GM10266 (cell line): ENCODE measurements around the gene ODAM.

Source experiments
- DNase-seq: peaks from one replicate; pipeline ENCODE4 v3.0.0; 2012; ENCODE audit errors: extremely low spot score
- CTCF ChIP-seq: IDR thresholded peaks from 2 replicates; pipeline ENCODE4 v1.5.1; 2012; ENCODE audit warnings: mild to moderate bottlenecking, low read depth; ENCODE audit not compliant: control insufficient read depth, insufficient read depth; ENCODE audit errors: missing control alignments

ODAM gene

GRCh38 chr4:70179811-70180210, 15.7 kb upstream of the ODAM start:
- DNase-seq, result no peak
- TF ChIP-seq CTCF, result no peak

GRCh38 chr4:70181864-70182263, 13.7 kb upstream of the ODAM start:
- no peak for TF ChIP-seq CTCF
- no peak for DNase-seq

- no peak for DNase-seq
- TF ChIP-seq CTCF, result no peak
These were observed 12.9 kb upstream of the ODAM start for GRCh38 chr4:70182517-70183167.

GRCh38 chr4:70183168-70183939, 12.2 kb upstream of the ODAM start:
- TF ChIP-seq CTCF, result peak; percentile 83
- peak; percentile 20 for DNase-seq

GRCh38 chr4:70183940-70184246, 11.6 kb upstream of the ODAM start:
- no peak for DNase-seq
- no peak for TF ChIP-seq CTCF

- no peak for DNase-seq
- no peak for TF ChIP-seq CTCF
These were observed 8.3 kb upstream of the ODAM start for GRCh38 chr4:70187216-70187615.

- no peak for DNase-seq
- TF ChIP-seq CTCF, result no peak
These were observed 4.9 kb upstream of the ODAM start for GRCh38 chr4:70190579-70190978.
